ENCODE results near the gene CYB5R2. TPM values are rescaled to one million over a fixed set of nuclear protein-coding genes. Genes with fewer than 3 reads are reported as not detected.

Gene CYB5R2
- total RNA-seq, 4 donors from 2014 or later, result 0.67 to 13.2 (median 2.8) TPM

DNA sequence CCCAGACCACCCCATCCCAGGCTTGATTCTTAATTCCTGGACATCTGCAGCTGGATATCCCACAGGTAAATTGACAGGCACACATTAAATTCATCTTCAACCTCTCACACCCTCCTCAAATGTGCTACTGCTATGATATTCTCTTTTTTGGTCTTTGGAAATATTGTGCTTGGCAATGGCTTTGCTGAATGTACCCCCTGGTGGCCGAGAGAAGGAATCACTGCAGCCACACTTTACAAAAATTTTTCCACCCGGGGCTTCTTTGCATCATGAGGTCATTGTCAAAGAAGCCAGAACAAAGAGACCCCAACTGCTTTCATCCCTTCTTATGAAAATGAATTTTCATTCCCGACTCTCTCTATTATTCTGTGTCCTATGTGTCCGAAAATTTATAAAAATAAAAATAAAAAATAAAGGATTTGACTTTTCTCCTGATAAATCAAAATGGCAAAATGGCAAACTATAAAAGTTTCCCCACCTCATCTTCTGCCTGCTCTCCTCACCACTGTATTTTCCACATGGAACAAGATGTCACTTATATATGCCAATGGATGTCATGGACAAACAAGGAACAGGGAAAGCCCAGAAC, 15.0 kb upstream of the CYB5R2 start:
- Histone ChIP-seq H3K27ac (no peak overlapping the region), H3K9me3 (no peaks in the 10 kb centered on the region), H3K4me1 (no peaks in the 10 kb centered on the region), H3K36me3 (no peaks in the 10 kb centered on the region), H3K4me3 (no peak overlapping the region), H3K27me3 (no peaks in the 10 kb centered on the region)
- DNase-seq, result no peak
- TF ChIP-seq POLR2A (IDR thresholded peaks at IDR 0.05), result no peak
- TF ChIP-seq, protein P1, sequence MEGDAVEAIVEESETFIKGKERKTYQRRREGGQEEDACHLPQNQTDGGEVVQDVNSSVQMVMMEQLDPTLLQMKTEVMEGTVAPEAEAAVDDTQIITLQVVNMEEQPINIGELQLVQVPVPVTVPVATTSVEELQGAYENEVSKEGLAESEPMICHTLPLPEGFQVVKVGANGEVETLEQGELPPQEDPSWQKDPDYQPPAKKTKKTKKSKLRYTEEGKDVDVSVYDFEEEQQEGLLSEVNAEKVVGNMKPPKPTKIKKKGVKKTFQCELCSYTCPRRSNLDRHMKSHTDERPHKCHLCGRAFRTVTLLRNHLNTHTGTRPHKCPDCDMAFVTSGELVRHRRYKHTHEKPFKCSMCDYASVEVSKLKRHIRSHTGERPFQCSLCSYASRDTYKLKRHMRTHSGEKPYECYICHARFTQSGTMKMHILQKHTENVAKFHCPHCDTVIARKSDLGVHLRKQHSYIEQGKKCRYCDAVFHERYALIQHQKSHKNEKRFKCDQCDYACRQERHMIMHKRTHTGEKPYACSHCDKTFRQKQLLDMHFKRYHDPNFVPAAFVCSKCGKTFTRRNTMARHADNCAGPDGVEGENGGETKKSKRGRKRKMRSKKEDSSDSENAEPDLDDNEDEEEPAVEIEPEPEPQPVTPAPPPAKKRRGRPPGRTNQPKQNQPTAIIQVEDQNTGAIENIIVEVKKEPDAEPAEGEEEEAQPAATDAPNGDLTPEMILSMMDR (IDR thresholded peaks at IDR 0.05), result peak; percentile 52 to 73 (median 68)

DNA sequence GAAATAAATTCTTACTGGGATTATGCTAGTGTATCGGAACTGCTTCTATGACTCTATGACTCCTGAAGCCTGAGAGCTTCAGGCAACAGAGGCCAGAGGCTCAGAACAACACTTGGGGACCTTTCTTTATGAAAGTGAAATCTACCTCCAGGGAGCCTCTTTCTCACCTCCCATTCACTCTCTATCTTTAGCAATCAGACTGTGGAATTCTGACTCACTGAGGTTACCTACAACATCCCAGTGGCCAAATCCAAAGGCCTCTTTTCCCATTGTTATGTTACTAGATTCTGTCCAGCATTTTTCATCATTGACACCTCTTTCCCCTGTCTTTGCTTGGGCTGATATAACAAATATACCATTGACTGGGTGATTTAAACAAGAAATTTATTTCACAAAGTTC, 14.1 kb upstream of the CYB5R2 start:
- no peaks in the 10 kb centered on the region for H3K4me1 ChIP-seq
- no peak overlapping the region for H3K4me3 ChIP-seq
- H3K36me3 ChIP-seq, result no peaks in the 10 kb centered on the region
- no peaks in the 10 kb centered on the region for H3K27me3 ChIP-seq
- H3K9me3 ChIP-seq, result no peaks in the 10 kb centered on the region
- H3K27ac ChIP-seq, result no peak overlapping the region
- no peak for TF ChIP-seq POLR2A (IDR thresholded peaks at IDR 0.05)
- TF ChIP-seq, protein P1 (IDR thresholded peaks at IDR 0.05), result no peak
- DNase-seq, result no peak

DNA sequence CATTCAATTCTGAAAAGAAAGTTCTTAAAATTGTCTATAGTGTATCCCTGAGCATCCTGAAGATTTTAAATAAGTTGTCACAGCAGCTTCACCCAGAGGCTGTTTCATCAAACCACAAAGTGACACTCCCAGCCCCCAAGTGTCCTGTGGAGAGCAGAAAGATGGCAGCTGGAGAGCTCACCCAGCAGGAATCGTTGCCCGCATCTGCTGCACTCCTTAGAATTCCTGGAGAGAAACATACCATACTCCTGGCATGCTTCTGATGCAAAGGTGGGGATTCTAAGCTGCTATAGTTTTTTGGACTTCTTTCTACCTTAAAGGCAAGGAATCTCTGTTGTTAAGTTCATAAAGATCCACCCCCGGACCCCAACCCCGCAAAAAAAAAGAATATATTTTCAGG, 13.5 kb upstream of the CYB5R2 start:
- TF ChIP-seq, protein P1 (IDR thresholded peaks at IDR 0.05), result no peak
- TF ChIP-seq POLR2A (IDR thresholded peaks at IDR 0.05), result no peak
- no peaks in the 10 kb centered on the region for H3K9me3 ChIP-seq
- H3K27ac ChIP-seq, result no peak overlapping the region
- H3K27me3 ChIP-seq, result no peaks in the 10 kb centered on the region
- no peaks in the 10 kb centered on the region for H3K4me1 ChIP-seq
- no peak overlapping the region for H3K4me3 ChIP-seq
- H3K36me3 ChIP-seq, result no peaks in the 10 kb centered on the region
- no peak for DNase-seq

DNA sequence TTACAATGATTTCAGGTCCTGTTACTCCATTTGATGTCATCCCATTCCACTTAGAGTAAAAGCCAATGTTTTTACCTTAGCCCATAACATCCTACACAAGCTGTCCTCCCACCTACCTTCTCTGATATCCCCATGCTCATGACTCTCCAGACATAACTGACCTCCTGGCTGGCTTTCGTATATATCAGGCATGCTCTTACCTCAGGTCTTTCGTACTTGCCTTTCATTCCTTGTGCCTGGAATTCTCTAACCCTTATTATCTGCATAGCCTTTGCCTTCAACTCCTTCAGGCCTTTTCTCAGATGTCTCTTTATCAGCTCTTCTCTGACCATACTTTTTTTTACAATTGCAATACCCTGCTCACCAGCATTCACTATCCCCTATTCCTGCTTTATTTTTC, 10.3 kb upstream of the CYB5R2 start:
- H3K4me3 ChIP-seq, result no peak overlapping the region
- no peak overlapping the region for H3K27ac ChIP-seq
- H3K9me3 ChIP-seq, result no peaks in the 10 kb centered on the region
- no peaks in the 10 kb centered on the region for H3K36me3 ChIP-seq
- no peak for TF ChIP-seq POLR2A (IDR thresholded peaks at IDR 0.05)
- TF ChIP-seq, protein P1 (IDR thresholded peaks at IDR 0.05), result no peak
- no peak for DNase-seq
- H3K27me3 ChIP-seq, result no peaks in the 10 kb centered on the region
- H3K4me1 ChIP-seq, result no peaks in the 10 kb centered on the region

DNA sequence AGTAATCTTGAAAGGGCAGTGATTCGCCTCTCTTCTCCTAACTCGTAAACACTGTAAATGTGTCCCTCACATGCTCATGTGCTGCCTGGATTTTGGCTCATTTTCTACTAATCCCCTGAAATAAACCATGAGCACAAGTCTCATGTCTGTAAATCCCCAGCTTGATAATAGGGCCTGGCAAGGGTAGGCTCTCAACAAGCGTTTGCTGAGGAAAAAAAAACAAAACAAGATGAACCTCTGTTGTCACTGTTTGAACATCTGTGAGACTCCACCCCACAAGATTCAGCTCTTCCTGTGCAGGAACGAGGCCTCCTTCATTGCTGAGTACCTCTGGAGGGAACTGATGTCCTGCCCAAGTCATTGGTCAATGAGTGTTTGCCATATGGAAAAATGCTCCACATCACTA, 4.5 kb upstream of the CYB5R2 start:
- Histone ChIP-seq H3K36me3 (no peaks in the 10 kb centered on the region), H3K4me1 (peaks cover 0 to 17% (median 6%) of the 10 kb centered on the region in 4 donors), H3K27me3 (peaks cover 0 to 6% of the 10 kb centered on the region in 2 donors), H3K27ac (no peak overlapping the region), H3K9me3 (no peaks in the 10 kb centered on the region), H3K4me3 (no peak overlapping the region)
- DNase-seq, result no peak
- TF ChIP-seq POLR2A (IDR thresholded peaks at IDR 0.05), result no peak
- TF ChIP-seq, protein P1 (IDR thresholded peaks at IDR 0.05), result no peak

DNA sequence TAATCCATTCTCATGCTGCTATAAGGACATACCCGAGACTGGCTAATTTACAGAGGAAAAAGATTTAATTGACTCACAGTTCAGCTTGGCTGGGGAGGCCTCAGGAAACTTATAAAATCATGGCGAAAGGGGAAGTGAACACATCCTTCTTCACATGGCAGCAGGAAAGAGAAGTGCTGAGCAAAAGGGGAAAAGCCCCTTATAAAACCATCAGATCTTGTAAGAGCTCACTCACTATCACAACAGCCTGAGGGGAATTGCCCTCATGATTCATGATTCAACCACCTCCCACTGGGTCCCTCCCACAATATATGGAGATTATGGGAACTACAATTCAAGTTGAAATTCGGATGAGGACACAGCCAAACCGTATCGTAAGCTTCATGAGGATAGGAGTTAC, 3.8 kb upstream of the CYB5R2 start:
- TF ChIP-seq, protein P1 (IDR thresholded peaks at IDR 0.05), result no peak
- no peak for DNase-seq
- Histone ChIP-seq H3K4me1 (peaks cover 0 to 19% (median 7%) of the 10 kb centered on the region in 4 donors), H3K9me3 (no peaks in the 10 kb centered on the region), H3K36me3 (no peaks in the 10 kb centered on the region), H3K4me3 (no peak overlapping the region), H3K27ac (no peak overlapping the region), H3K27me3 (peaks cover 0 to 6% of the 10 kb centered on the region in 2 donors)
